Posterior cingulate gyrus (tissue), 11 donors: ENCODE results near the gene RSPO1.
"Not testable (repeated sequence)": the region's sequence is repeated elsewhere in the genome, so short reads cannot be mapped to it uniquely, and the experiment has no call there.

ENCODE experiments used
- DNase-seq, 10 donors: peaks; one replicate each; pipeline versions ENCODE4 v3.0.0 to v3.0.0-alpha.2; 2020 to 2021; ENCODE audit warnings: mixed read lengths in 3 of 10
- intact Hi-C: fragments of 100-400 bp; cut with DNase I; formaldehyde crosslinking; loops from one replicate; pipeline ENCODE4 v1.15.1; 2023

Gene RSPO1

DNA sequence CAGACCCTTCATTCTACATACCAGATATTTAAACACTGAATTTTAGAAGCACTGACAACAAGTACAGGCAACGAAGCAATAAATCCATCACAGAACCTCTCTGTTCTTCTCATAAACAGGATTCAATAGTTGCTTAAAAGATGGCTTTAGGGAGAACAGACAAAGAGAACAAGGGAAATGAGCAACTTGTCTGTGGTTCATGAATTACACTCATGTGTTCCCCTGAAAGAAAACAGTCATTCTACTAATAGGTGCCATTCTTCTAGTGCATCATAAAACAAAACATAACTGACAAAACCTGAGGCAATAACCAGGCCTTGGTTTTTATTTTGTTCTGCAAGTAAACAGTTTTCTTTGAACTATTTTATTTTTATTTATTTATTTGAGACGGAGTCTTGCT is 45.8 kb downstream of the RSPO1 start:
- DNase-seq: no peak
- intact Hi-C loops: no loop called here

DNA sequence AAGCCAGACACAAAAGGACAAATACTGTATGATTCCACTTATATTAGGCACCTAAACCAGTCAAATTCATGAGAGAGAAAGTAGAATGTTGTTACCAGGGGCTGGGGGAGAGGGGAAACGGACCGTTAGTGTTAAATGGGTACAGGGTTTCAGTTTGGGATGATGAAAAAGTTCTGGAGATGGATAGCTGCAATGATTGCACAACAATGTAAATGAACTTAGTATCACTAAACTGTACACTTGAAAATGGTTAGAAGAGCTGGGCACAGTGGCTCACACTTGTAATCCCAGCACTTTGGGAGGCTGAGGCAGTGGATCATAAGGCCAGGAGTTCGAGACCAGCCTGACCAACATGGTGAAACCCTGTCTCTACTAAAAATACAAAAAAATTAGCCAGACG is 50.1 kb downstream of the RSPO1 start:
- intact Hi-C loops, DNase-seq: not testable (repeated sequence)

DNA sequence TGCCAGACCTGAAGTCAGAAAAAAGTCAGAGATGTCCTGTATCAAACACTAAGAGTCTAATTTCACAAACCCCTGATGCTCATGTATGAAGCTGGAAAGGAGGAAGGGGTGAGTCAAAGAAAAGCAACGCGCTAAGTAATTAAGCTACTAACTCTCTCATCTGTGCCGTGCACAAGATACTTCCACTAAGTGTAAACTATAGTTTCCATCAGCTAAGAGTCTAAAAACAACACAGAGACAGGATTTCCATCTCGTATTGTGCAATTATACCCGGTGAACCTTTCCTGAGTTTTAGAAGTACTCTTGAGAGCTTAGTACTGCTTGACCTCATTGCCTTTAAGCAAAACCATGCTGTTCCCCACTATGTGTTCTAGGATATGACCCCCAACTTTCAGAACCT is 59.0 kb downstream of the RSPO1 start:
- intact Hi-C loops: no loop called here
- DNase-seq: no peak

DNA sequence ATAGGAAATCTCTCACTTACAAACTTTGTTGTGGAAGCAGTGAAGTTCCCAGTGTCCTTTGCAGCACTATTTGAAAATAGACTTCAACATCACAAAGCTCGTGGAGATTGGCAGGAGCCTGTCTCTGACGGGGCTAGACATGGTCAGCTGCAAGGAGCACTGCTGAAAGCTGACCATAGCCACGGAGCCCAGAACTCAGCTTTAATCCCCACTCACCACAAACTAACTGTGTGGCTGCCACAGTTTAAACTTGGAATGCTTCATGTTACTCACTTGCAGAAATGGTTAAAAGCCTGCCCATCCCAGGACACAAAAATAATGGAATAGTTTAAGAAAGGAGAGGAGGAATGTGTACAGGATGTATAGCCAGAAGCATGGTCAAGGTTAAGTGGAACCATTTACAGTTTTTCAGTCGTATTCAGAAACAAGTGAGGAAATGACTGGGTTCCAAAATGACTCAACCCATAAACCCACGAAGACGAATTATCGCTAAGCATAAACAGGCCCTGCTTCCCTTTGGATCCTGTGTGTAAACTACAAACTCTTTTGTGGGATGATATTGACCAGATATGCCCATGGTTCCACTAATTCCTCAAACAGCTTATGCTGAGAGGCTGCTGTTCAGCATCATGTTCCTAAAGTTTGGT is 59.7 kb downstream of the RSPO1 start:
- intact Hi-C loops: no loop called here
- no peak for DNase-seq

DNA sequence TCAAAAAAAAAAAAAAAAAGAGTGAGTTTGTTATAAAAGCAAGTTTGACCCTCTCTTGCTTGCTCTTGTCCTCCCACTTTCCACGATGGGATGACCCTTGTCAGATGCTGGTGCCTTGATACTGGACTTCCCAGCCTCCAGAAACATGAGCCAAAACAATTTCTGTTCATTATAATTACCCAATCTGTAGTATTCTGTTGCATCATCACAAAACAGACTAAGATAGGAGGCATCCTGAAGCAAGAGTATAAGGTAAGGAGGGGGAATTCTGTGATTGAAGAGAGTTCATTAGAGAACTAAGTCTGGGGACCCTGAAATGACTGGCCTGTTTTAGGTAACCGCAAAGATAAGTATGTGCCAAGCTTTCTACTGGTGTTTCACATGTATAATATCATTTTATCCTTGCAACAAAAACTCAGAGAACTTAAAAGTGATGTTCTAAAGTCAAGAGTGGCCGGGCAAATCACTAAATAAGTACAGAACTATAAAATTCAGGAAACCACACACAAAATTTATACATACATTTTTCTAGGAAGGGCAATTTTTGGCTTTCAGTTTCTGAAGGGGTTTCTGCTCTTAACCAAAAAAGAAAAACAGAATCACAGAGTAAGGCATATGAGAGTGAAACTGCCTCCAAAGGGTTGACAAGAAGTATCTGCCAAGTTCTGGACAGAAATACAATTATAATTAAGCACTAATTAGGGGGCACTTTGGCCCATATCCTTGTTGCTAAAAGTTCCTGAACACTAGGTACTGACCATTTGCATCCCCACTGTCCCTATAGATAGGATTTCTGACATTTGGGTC is 64.0 kb downstream of the RSPO1 start:
- no peak for DNase-seq
- intact Hi-C loops: no loop called here

DNA sequence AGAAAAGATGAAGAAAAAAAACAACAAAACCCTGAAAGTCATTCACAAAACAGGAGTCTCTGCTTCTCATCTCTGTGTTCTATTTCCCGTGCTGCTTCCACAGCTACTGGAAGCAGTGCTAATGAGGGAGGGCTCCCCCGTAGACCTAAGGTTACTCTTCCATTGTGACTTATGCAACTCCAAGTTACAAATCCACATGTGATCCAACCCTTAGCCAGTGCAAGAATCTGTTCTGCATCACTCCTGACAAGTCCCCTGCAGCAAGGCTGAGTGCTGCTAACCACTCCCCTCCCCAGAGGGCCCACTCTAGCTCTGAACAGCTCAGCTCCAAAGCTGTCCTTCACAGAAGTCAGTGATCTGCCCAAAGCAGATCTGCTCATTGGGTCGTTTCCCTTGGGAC is 67.7 kb downstream of the RSPO1 start:
- DNase-seq: no peak
- intact Hi-C loops: no loop called here

DNA sequence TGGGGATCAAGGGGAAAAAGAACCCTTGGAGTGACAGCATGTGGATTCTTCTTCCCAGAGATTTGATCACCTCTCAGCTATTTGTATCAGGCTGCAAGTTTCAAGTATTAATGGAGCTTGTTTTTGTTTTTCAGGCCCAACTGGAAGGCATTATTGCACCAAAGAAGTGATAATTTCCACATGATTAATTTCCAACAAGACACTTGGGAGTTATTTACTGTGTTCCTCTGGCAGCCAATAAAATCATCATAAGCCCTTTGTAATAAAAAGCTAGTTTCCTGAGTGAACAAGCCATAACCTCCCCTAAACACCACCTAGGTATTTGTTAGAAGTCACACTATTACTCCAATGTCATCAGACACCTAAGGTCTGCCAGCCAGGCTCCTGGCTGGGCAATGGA is 69.8 kb downstream of the RSPO1 start:
- intact Hi-C loops: no loop called here
- no peak for DNase-seq

DNA sequence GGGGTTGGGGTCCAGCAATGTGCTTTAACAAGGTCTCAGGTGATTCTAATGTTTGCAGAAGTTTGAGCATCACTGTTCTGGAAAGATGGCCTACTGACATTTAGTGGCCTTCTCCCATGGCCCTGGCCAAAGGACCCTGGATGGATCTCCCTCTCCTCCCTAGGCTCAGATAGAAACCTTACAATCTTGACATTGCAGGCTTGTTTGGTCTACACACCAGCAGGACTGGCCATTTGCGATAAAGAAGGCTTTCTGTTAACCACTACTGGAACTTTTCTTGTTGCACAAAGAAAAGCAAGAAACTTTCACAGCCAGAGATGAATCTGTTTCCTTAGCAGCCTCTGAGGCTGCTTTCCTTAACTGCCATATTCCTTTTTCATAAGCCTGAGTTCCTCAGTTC is 71.7 kb downstream of the RSPO1 start:
- DNase-seq: no peak
- intact Hi-C loops: no loop called here
